ENCODE data around the gene IFNLR1.

The IFNLR1 gene

DNA sequence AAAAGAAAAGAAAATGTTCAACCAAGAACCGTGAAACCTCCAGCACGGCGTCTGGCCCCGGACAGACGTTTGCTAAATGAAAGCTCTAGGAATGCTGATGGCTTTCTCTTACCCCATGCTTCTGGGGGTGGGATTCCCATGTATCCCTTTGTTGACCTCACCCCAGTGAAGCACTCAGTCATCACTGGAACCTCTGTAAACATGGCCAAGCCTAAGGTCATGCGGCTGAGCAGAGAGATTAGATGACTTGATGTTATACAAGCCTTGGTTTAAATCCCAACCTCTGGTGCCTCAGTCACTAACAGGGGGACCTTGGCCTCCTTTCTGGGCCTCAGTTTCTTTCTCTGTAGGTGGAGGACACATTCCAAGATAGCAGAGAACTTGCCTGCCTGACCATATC, 72.3 kb downstream of the IFNLR1 start:
- TF ChIP-seq POLR2AphosphoS5 (IDR thresholded peaks at IDR 0.05; ENCODE audit: low read depth, low read length) (no peak), FOXP2 (optimal IDR thresholded peaks at IDR 0.05; ENCODE audit: borderline replicate concordance, extremely low read depth, extremely low read length, insufficient read depth) (no peak), SIN3A (IDR thresholded peaks at IDR 0.05; ENCODE audit: borderline replicate concordance, insufficient read depth, low read length) (no peak), TAF1 (IDR thresholded peaks at IDR 0.05; ENCODE audit: borderline replicate concordance, insufficient read depth, low read length) (no peak)
- TF ChIP-seq, protein P1, sequence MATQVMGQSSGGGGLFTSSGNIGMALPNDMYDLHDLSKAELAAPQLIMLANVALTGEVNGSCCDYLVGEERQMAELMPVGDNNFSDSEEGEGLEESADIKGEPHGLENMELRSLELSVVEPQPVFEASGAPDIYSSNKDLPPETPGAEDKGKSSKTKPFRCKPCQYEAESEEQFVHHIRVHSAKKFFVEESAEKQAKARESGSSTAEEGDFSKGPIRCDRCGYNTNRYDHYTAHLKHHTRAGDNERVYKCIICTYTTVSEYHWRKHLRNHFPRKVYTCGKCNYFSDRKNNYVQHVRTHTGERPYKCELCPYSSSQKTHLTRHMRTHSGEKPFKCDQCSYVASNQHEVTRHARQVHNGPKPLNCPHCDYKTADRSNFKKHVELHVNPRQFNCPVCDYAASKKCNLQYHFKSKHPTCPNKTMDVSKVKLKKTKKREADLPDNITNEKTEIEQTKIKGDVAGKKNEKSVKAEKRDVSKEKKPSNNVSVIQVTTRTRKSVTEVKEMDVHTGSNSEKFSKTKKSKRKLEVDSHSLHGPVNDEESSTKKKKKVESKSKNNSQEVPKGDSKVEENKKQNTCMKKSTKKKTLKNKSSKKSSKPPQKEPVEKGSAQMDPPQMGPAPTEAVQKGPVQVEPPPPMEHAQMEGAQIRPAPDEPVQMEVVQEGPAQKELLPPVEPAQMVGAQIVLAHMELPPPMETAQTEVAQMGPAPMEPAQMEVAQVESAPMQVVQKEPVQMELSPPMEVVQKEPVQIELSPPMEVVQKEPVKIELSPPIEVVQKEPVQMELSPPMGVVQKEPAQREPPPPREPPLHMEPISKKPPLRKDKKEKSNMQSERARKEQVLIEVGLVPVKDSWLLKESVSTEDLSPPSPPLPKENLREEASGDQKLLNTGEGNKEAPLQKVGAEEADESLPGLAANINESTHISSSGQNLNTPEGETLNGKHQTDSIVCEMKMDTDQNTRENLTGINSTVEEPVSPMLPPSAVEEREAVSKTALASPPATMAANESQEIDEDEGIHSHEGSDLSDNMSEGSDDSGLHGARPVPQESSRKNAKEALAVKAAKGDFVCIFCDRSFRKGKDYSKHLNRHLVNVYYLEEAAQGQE (IDR thresholded peaks at IDR 0.05; ENCODE audit: insufficient read depth in 1 of 2, low read depth in 2 of 2, low read length in 2 of 2), result no peak

DNA sequence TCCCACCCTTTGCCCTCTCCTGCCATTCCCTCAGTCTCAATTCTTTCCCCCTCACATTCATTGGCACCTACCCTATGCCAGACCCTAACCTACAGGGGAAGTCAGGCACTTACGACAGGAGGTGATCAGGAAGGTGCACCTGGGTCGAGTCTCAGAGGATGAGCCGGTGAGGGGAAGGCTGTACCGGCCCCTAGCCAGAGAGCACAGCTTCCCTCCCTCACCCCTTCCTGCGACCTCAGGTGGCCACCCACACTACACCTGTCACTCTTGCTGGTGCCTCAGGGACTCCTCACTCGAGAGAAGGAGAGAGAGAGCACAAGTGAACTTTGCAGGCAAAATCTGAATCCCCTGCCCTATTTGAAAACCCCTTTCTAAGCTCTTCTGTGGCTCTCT, 73.5 kb downstream of the IFNLR1 start:
- TF ChIP-seq TAF1 (IDR thresholded peaks at IDR 0.05; ENCODE audit: borderline replicate concordance, insufficient read depth, low read length) (no peak), FOXP2 (optimal IDR thresholded peaks at IDR 0.05; ENCODE audit: borderline replicate concordance, extremely low read depth, extremely low read length, insufficient read depth) (no peak), SIN3A (IDR thresholded peaks at IDR 0.05; ENCODE audit: borderline replicate concordance, insufficient read depth, low read length) (no peak), POLR2AphosphoS5 (IDR thresholded peaks at IDR 0.05; ENCODE audit: low read depth, low read length) (no peak)
- TF ChIP-seq, protein P1 (IDR thresholded peaks at IDR 0.05; ENCODE audit: insufficient read depth in 1 of 2, low read depth in 2 of 2, low read length in 2 of 2), result no peak

DNA sequence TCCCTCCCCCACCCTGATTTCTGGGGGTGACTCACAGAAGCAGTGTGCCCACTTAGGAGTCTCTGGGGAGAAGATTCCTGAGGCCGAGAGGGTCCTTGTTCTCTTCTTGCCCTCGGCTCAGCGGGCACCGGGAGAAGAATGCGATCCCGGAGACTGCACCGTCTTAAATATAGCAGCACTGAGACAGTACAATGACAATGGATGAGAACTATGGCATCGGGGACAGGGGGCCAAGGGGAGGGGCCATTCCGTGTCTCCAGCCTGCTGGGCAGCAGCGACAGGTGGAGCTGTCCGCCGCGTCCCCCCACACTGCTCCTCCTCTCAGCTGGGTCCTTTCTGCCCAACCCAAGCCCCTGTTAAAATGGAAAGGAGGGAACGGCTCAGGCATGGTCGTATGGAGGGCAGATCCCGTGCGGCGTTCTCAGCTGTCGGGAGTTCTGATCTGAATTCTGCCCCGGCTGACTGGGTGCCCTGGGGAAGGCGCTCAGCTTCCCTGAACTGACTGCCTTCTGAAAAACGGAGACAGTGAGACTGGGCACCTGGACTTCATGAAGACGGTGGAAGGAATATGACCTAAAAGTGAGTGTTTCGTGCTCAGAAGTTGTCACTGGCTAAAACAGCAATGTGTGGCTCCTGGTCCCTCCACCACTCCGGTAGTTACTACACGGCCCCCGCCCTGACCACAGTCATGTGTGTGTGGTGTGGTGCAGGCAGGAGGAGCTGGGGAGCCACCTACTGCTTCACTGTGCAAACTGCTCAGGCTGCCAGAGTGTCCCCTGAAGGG, 74.9 kb downstream of the IFNLR1 start, which contains the start of gene MYOM3:
MYOM3 (minus strand) TSS at position 140 of the 784 bp plus-strand sequence. CDS start 3,499 bp downstream, outside the sequence.
- TF ChIP-seq FOXP2 (optimal IDR thresholded peaks at IDR 0.05; ENCODE audit: borderline replicate concordance, extremely low read depth, extremely low read length, insufficient read depth), result peak; percentile 63
- TF ChIP-seq SIN3A (IDR thresholded peaks at IDR 0.05; ENCODE audit: borderline replicate concordance, insufficient read depth, low read length), result no peak

DNA sequence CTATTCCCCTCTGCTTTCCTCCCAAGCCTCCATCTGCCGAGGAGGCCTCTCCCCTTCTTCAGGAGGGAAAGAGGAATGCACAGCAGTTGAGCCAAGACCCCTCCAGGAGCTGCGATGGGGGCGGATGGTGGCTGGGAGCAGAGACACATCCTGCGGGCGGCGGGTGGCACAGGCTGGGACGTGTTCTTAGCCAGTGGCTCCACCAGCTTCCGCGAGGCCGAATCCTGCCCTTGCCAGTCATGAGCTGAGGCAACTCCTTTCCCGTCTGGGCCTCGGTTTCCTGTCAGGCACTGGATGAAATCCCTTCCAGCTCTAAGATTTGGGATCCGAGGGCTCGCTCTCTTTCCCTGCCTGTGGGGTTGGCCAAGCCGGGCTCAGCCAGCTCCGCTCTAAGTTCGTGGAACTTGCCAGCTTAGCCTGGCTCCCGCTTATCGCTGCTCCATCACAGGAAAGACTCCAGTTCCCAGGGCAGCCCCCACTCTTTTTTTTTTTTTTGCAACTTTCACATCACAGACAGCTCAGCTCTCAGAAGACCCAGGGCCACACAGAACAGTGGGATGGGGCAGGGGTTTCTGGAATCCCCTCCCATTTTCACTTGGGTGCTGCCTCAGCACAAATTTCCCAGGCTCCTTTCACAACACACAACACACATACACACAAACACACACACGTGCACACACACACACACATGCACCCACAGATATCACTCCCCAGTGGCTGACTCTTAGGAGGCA, 75.7 kb downstream of the IFNLR1 start:
- TF ChIP-seq TAF1 (IDR thresholded peaks at IDR 0.05; ENCODE audit: borderline replicate concordance, insufficient read depth, low read length) (no peak), POLR2AphosphoS5 (IDR thresholded peaks at IDR 0.05; ENCODE audit: low read depth, low read length) (no peak), SIN3A (IDR thresholded peaks at IDR 0.05; ENCODE audit: borderline replicate concordance, insufficient read depth, low read length) (no peak), FOXP2 (optimal IDR thresholded peaks at IDR 0.05; ENCODE audit: borderline replicate concordance, extremely low read depth, extremely low read length, insufficient read depth) (no peak)
- TF ChIP-seq, protein P1 (IDR thresholded peaks at IDR 0.05; ENCODE audit: insufficient read depth in 1 of 2, low read depth in 2 of 2, low read length in 2 of 2), result no peak

DNA sequence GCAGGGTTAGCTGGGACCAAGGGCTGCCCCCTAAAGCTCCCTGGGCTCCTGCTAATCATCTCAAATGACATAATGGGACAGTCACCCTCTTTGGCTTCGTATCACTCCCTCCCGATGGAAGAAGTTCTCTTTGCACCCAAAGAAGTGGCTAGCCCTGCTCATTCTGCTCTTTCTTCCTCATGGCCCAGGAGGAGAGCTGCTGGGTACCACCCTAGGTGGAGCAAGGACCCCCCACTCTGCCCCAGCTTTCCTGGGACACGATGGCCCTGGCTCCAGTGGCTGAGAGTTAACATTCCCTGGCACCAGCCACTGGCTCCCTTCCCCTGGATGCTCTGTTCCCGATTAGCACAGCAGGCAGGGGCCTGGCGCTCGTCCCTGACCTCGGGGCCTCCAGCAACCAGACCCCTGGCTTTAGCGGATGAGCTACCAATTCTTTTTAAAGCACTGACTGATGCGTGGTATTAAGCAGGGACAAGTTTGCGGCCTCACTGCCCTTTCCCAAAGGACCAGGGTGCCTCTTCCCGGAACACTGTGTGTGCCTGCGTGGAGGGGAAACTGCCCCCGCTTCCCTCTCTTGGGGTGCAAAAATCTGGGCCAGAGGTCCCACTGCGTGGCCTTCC, 76.3 kb downstream of the IFNLR1 start:
- TF ChIP-seq, protein P1 (IDR thresholded peaks at IDR 0.05; ENCODE audit: insufficient read depth in 1 of 2, low read depth in 2 of 2, low read length in 2 of 2), result no peak
- TF ChIP-seq SIN3A (IDR thresholded peaks at IDR 0.05; ENCODE audit: borderline replicate concordance, insufficient read depth, low read length) (no peak), FOXP2 (optimal IDR thresholded peaks at IDR 0.05; ENCODE audit: borderline replicate concordance, extremely low read depth, extremely low read length, insufficient read depth) (no peak), POLR2AphosphoS5 (IDR thresholded peaks at IDR 0.05; ENCODE audit: low read depth, low read length) (no peak), TAF1 (IDR thresholded peaks at IDR 0.05; ENCODE audit: borderline replicate concordance, insufficient read depth, low read length) (no peak)

Measured in PFSK-1 (cell line).